Fibroblast of lung (primary cell): Measurements from ENCODE around the gene YJEFN3. TPM values are rescaled to one million over a fixed set of nuclear protein-coding genes. Genes with fewer than 3 reads are reported as not detected.

Experiments
- DNase-seq, 2 donors: peaks; one replicate each; pipeline versions ENCODE4 v3.0.0 to v3.0.0-alpha.2; 2010; ENCODE audit warnings: low read depth in 2 of 2
- H2AFZ ChIP-seq: 2 replicates; pipeline ENCODE4 v1.5.1; 2012; ENCODE audit warnings: low read length, control low read depth, inconsistent platforms
- H3K27ac ChIP-seq: 2 replicates; pipeline ENCODE4 v1.5.1; 2011; ENCODE audit warnings: low read length, control low read depth; ENCODE audit not compliant: insufficient read depth
- H3K27me3 ChIP-seq: 2 replicates; pipeline ENCODE4 v1.5.1; 2011; ENCODE audit warnings: mild to moderate bottlenecking, low read length; ENCODE audit not compliant: control insufficient read depth, insufficient read depth
- H3K36me3 ChIP-seq: 2 replicates; pipeline ENCODE4 v1.5.1; 2011; ENCODE audit warnings: low read length; ENCODE audit not compliant: control insufficient read depth, insufficient read depth
- H3K4me1 ChIP-seq: 2 replicates; pipeline ENCODE4 v1.5.1; 2011; ENCODE audit warnings: low read length; ENCODE audit not compliant: control insufficient read depth, insufficient read depth; ENCODE audit errors: extremely low read depth
- H3K4me2 ChIP-seq: 2 replicates; pipeline ENCODE4 v1.5.1; 2011; ENCODE audit warnings: low read length, control low read depth; ENCODE audit not compliant: insufficient read depth; ENCODE audit errors: extremely low read depth
- H3K4me3 ChIP-seq, 4 experiments: fragments of 200-600 bp in 1 of 4; sonication (generic) in 1 of 4; replicated peaks in 1 of 4; 2 replicates each; pipeline ENCODE4 v1.5.1; 2011 to 2016; ENCODE audit warnings: low read length in 4 of 4, low read depth in 3 of 4, mild to moderate bottlenecking in 3 of 4, control low read depth in 2 of 4, inconsistent platforms in 1 of 4, mixed read lengths in 1 of 4; ENCODE audit not compliant: insufficient read depth in 1 of 4; ENCODE audit errors: control extremely low read depth in 1 of 4
- H3K79me2 ChIP-seq: 2 replicates; pipeline ENCODE4 v1.5.1; 2012; ENCODE audit warnings: mild to moderate bottlenecking, low read length, inconsistent platforms; ENCODE audit not compliant: control insufficient read depth, insufficient read depth
- H3K9ac ChIP-seq: 2 replicates; pipeline ENCODE4 v1.5.1; 2011; ENCODE audit warnings: mild to moderate bottlenecking, low read length, control low read depth; ENCODE audit not compliant: insufficient read depth
- H3K9me3 ChIP-seq: 2 replicates; pipeline ENCODE4 v1.5.1; 2012; ENCODE audit warnings: low read depth, low read length; ENCODE audit not compliant: control insufficient read depth, insufficient read depth
- H4K20me1 ChIP-seq: 2 replicates; pipeline ENCODE4 v1.5.1; 2011; ENCODE audit warnings: low read length; ENCODE audit not compliant: control insufficient read depth, insufficient read depth; ENCODE audit errors: extremely low read depth
- CTCF ChIP-seq, 2 donors: IDR thresholded peaks in 1 of 2; conservative IDR thresholded peaks in 1 of 2; 1 replicate in 1 of 2; 2 replicates in 1 of 2; pipeline ENCODE4 v1.5.1; 2011 to 2012; ENCODE audit warnings: low read length in 2 of 2, control low read depth in 1 of 2, inconsistent platforms in 1 of 2, low read depth in 1 of 2, mild to moderate bottlenecking in 1 of 2
- EZH2 ChIP-seq: IDR thresholded peaks from 2 replicates; pipeline ENCODE4 v1.5.1; 2012; ENCODE audit warnings: low read length, control low read depth, mild to moderate bottlenecking; ENCODE audit errors: missing control alignments
- polyA minus RNA-seq: library from RNA; depleted of rRNA, polyadenylated mRNA; stranded (reverse); fragments of >200 nt; gene quantifications from 2 replicates; pipeline ENCODE4 v1.2.3, GENCODE V29; 2011; ENCODE audit warnings: low replicate concordance
- polyA plus RNA-seq, 2 donors: library from polyadenylated mRNA; depleted of rRNA in 1 of 2; stranded (reverse) in 1 of 2; unstranded in 1 of 2; fragments of >200 nt; gene quantifications; 2 replicates each; pipeline ENCODE4 v1.2.1, GENCODE V29; 2011 to 2012; ENCODE audit warnings: missing spikeins in 1 of 2
- total RNA-seq: library from RNA; depleted of rRNA; stranded (reverse); fragments of >200 nt; gene quantifications from 2 replicates; pipeline ENCODE4 v1.2.1, GENCODE V29; 2014

YJEFN3 gene
- total RNA-seq, result 0.50 and 0.51 TPM in 2 replicates
- 0.62 and 0.69 TPM in 2 replicates for polyA plus RNA-seq
- polyA plus RNA-seq (2012), result 0.96 and 1.1 TPM in 2 replicates
- 0.56 and 0.59 TPM in 2 replicates for polyA minus RNA-seq

- H3K4me3 ChIP-seq, result no peak within 1 kb of the TSS
- no peak within 1 kb of the TSS for H3K9ac ChIP-seq
- H3K27me3 ChIP-seq, result no peaks in the 10 kb centered on the region
- H3K4me2 ChIP-seq, result no peak within 1 kb of the TSS
- no peaks in the 10 kb centered on the region for H3K79me2 ChIP-seq
- H3K4me1 ChIP-seq, result no peaks in the 10 kb centered on the region
- TF ChIP-seq CTCF (conservative IDR thresholded peaks at IDR 0.05 in 1 of 2, IDR thresholded peaks at IDR 0.05 in 1 of 2; ENCODE audit: low read depth in 1 of 2, low read length in 2 of 2), result no peak
- no peak for TF ChIP-seq EZH2
- H2AFZ ChIP-seq, result no peak within 1 kb of the TSS
- peak in 1 of 2 donors; percentile 62 for DNase-seq
- H3K36me3 ChIP-seq, result peaks cover 5% of the 10 kb centered on the region
- no peaks in the 10 kb centered on the region for H3K9me3 ChIP-seq
- no peaks in the 10 kb centered on the region for H4K20me1 ChIP-seq
- no peak within 1 kb of the TSS for H3K27ac ChIP-seq
Measured at GRCh38 chr19:19528721-19529490, at the start of gene YJEFN3. TSS of gene YJEFN3 (plus strand) at chr19:19528911. CDS start at chr19:19528933, 22 bp downstream.

GRCh38 chr19:19480688-19481087, 48.0 kb upstream of the YJEFN3 start:
- H4K20me1 ChIP-seq, result no peaks in the 10 kb centered on the region
- H3K36me3 ChIP-seq, result peaks cover 6% of the 10 kb centered on the region
- DNase-seq, result peak in 1 of 2 donors; percentile 44
- H3K9me3 ChIP-seq, result no peaks in the 10 kb centered on the region
- peaks cover 12% of the 10 kb centered on the region for H3K4me1 ChIP-seq
- H3K9ac ChIP-seq, result no peak overlapping the region
- peaks cover 72% of the 10 kb centered on the region for H3K79me2 ChIP-seq
- TF ChIP-seq EZH2 (no peak), CTCF (conservative IDR thresholded peaks at IDR 0.05 in 1 of 2, IDR thresholded peaks at IDR 0.05 in 1 of 2; ENCODE audit: low read depth in 1 of 2, low read length in 2 of 2) (no peak)
- H3K4me3 ChIP-seq, result no peak overlapping the region
- H3K27me3 ChIP-seq, result no peaks in the 10 kb centered on the region
- no peak overlapping the region for H2AFZ ChIP-seq
- no peak overlapping the region for H3K4me2 ChIP-seq
- H3K27ac ChIP-seq, result no peak overlapping the region

GRCh38 chr19:19482809-19483596, 45.7 kb upstream of the YJEFN3 start:
- Histone ChIP-seq H3K9ac (no peak overlapping the region), H4K20me1 (no peaks in the 10 kb centered on the region), H3K27me3 (no peaks in the 10 kb centered on the region), H3K79me2 (peaks cover 67% of the 10 kb centered on the region), H3K4me1 (peaks cover 16% of the 10 kb centered on the region), H3K36me3 (peaks cover 6% of the 10 kb centered on the region), H3K4me2 (no peak overlapping the region), H3K27ac (no peak overlapping the region), H3K4me3 (no peak overlapping the region), H3K9me3 (no peaks in the 10 kb centered on the region), H2AFZ (no peak overlapping the region)
- TF ChIP-seq CTCF (conservative IDR thresholded peaks at IDR 0.05 in 1 of 2, IDR thresholded peaks at IDR 0.05 in 1 of 2; ENCODE audit: low read depth in 1 of 2, low read length in 2 of 2) (no peak), EZH2 (no peak)
- peak in 1 of 2 donors; percentile 37 for DNase-seq
